Activated CD4-positive, alpha-beta T cell treated with anti-CD3 and anti-CD28 coated beads, Interleukin-2, amount 50 U/mL, for 1 hour (primary cell): ENCODE data around the gene PDZD8.
"Not testable (repeated sequence)": the region's sequence is repeated elsewhere in the genome, so short reads cannot be mapped to it uniquely, and the experiment has no call there.

Experiments
- DNase-seq: peaks from one replicate; pipeline ENCODE4 v3.0.0-alpha.2; 2020

The PDZD8 gene

GRCh38 chr10:117342641-117343040 is 32.6 kb downstream of the PDZD8 start:
- DNase-seq: no peak

GRCh38 chr10:117341061-117341460 is 34.2 kb downstream of the PDZD8 start:
- DNase-seq: no peak

GRCh38 chr10:117339979-117340378 is 35.3 kb downstream of the PDZD8 start:
- DNase-seq: no peak

- DNase-seq: no peak
These were observed 35.7 kb downstream of the PDZD8 start for GRCh38 chr10:117339578-117339977.

- no peak for DNase-seq
These were observed 40.3 kb downstream of the PDZD8 start for GRCh38 chr10:117334926-117335325.

- no peak for DNase-seq
These were observed 41.2 kb downstream of the PDZD8 start for GRCh38 chr10:117334066-117334465.

GRCh38 chr10:117327262-117327661 is 48.0 kb downstream of the PDZD8 start:
- no peak for DNase-seq

- no peak for DNase-seq
These were observed 50.9 kb downstream of the PDZD8 start for GRCh38 chr10:117324367-117324766.

GRCh38 chr10:117322260-117322659 is 53.0 kb downstream of the PDZD8 start:
- DNase-seq: no peak

GRCh38 chr10:117320050-117320665 is 55.1 kb downstream of the PDZD8 start:
- no peak for DNase-seq

- no peak for DNase-seq
These were observed 56.3 kb downstream of the PDZD8 start for GRCh38 chr10:117318909-117319308.

GRCh38 chr10:117316701-117317100 is 58.5 kb downstream of the PDZD8 start:
- no peak for DNase-seq

GRCh38 chr10:117313641-117314040 is 61.6 kb downstream of the PDZD8 start:
- no peak for DNase-seq

- no peak for DNase-seq
These were observed 62.8 kb downstream of the PDZD8 start for GRCh38 chr10:117312430-117312829.

GRCh38 chr10:117311261-117311660 is 64.0 kb downstream of the PDZD8 start:
- no peak for DNase-seq

GRCh38 chr10:117306674-117307073 is 68.6 kb downstream of the PDZD8 start:
- no peak for DNase-seq

- not testable (repeated sequence) for DNase-seq
These were observed 71.8 kb downstream of the PDZD8 start for GRCh38 chr10:117303451-117303850.

- DNase-seq: no peak
These were observed 74.6 kb downstream of the PDZD8 start for GRCh38 chr10:117300671-117301070.

- no peak for DNase-seq
These were observed 75.8 kb downstream of the PDZD8 start for GRCh38 chr10:117299435-117299834.

- no peak for DNase-seq
These were observed 77.0 kb downstream of the PDZD8 start for GRCh38 chr10:117298219-117298618.

GRCh38 chr10:117294735-117295134 is 80.5 kb downstream of the PDZD8 start:
- DNase-seq: no peak

GRCh38 chr10:117294039-117294645 is 81.1 kb downstream of the PDZD8 start:
- no peak for DNase-seq

GRCh38 chr10:117290872-117291271 is 84.4 kb downstream of the PDZD8 start:
- not testable (repeated sequence) for DNase-seq

- no peak for DNase-seq
These were observed 90.3 kb downstream of the PDZD8 start for GRCh38 chr10:117284716-117285494.
